Globus pallidus (tissue), 1 donor: ENCODE measurements around the gene RASAL3.
"Not testable (repeated sequence)": the region's sequence is repeated elsewhere in the genome, so short reads cannot be mapped to it uniquely, and the experiment has no call there.

Experiments
- DNase-seq: peaks from one replicate; pipeline ENCODE4 v3.0.0-alpha.2; 2015; ENCODE audit warnings: low spot score

The RASAL3 gene

DNA sequence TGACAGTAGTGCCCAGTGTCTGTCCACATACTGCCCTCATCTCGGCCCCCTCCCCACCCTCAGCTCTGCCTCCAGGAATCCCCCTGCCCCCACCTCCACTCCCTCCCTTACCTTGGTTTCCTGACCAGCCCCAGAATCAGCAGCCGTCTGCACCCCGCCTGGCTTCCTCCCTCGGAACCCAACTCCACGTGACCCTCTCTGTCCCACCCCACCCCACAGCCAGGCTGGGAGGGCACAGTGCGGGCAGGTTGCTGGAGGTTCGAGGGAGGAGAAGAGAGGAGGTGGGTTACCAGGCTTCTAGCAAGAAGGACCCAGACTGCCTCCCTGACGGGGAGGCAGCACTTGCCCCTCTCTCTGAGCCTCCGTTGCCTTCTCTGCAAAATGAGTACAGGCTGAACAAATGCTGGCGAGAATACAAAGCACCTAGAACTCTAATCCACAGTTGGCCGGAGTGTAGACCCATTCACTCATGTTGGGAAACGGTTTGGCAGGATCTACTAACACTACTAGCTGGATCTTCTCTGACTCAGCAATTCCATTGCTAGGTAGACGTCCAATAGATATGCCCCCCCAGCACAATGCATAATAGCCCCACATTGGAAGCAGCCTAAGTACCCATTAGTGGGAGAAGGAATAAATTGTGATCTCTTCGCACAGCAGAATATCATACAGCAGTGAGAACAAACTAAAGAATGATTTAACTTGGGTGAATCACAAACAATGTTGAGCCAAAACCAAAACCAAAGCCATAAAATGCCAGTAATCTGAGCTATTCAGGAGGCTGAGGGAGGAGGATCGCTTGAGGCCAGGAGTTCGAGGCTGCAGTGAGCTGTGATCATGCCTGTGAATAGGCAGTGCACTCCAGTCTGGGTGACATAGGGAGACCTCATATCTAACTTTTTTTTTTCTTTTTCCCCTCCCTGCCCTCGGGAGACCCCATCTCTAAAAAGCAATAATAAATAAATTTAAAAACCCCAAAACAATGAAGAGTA, at the start of gene RASAL3:
Gene RASAL3, minus strand, starts transcription at position 151 of the 992 bp plus-strand sequence. CDS start 186 bp downstream, outside the sequence.
- DNase-seq, result no peak

DNA sequence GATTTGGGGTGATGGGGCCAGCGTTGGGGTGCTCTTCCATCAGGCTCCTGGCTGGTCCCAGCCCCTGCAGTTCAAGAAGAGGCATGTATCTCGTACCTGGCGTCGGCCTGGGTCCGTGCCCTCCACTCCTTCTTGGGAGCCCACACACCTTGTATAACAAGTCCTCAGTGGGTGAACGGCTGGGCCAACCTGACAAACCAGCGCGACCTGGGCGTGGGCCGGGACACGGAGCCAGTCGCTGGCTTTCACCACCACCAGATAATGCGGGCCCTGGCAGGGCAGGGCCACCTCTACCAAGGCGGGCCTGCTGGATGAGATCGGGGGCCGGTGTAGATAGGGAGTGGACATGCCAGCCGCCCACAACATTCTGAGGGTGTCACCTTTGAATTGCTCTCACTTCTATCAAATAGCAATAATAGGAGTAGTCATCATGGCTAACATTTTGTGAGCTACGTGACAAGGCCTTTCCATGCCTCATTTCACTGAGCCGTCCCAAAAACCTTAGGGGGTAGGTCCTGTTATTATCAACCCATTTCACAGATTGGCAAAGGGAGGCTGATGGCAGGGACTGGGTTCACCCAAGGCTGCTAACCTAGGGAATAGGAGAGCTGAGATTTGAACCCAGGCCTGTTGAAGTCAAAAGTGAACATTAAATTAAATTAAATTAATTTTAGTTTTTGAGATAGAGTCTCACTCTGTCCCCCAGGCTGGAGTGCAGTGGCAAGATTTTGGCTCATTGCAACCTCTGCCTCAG, 47.5 kb upstream of the RASAL3 start:
- DNase-seq, result no peak

DNA sequence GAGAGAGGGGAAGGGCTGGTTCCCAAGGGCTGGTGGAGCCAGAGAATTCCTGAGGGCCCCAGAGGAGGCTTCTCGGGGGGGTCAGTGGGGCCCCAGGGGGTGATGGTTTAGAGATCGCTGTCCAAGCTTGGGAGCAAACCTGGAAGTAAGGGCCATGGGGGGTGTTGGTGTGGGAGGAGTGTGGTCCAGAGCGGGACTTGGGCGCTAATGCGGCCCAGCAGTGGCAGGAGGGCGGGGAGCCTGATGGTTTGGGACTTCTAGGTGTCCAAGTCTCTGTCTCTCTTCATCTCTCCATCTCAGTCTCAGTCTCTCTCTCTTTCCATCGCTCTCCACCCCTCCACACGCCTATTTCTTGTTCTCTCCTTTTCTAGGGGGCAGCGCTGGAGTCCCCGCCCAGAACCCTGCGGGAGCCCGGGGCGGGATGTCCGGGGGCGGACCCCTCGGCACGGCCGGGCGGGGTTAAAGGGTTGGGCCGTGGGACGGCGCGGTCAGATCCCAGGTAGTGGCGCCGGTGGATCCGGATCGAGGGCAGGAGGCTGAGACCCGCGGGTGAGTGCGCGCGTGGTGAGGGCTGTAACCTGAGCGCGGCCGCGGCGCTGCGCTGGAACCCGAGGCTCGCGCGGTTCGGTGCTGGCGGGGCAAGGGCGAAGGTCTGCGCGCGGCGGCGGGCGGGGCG, 43.8 kb upstream of the RASAL3 start, which contains the start of gene CYP4F22:
Gene CYP4F22, plus strand, starts transcription at position 491 of the 676 bp plus-strand sequence. CDS start 16,812 bp downstream, outside the sequence.
- DNase-seq, result no peak

DNA sequence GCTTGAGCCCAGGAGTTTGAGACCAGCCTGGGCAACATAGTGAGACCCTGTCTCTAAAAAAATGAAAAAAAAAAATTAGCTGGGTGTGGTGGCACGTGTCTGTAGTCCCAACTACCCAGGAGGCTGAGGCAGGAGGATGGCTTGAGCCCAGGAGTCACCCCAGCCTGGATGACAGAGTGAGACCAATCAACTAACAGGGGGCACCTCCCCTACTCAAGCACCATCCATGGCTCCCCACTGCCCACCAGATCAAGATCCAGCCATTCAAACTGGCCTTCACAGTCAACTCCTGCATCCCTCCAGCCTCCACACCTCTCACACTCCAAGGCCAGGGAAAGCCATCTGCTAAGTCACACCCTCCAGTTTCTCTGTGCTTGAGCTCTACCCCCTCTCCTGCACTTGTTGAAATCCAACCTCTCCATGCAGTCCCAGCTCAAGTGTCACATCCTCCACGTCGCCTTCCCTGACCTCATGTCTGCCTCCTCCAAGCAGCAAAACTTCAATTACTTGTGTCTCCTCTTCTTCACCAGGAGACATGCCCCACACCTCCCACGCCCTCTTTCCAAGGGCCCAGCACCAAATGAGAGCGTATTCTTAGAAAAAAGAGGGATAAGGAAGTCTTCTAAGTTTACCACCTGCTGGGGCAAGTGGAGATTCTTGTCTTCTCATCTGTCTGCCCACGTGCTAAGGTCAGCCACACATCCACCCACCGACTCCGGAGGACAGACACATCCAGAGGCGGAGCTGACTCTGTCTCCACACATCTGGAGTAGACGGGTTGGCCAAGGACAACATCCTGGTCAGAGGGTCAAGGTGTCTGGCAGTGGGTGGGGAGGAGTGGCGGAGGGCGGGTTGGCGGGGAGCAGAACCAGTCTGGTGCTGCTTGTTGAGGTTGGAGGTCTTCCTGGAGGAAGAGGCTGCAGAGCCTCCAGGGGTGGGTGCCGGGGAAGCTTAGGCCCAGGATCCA, 43.0 kb upstream of the RASAL3 start:
- DNase-seq, result no peak

DNA sequence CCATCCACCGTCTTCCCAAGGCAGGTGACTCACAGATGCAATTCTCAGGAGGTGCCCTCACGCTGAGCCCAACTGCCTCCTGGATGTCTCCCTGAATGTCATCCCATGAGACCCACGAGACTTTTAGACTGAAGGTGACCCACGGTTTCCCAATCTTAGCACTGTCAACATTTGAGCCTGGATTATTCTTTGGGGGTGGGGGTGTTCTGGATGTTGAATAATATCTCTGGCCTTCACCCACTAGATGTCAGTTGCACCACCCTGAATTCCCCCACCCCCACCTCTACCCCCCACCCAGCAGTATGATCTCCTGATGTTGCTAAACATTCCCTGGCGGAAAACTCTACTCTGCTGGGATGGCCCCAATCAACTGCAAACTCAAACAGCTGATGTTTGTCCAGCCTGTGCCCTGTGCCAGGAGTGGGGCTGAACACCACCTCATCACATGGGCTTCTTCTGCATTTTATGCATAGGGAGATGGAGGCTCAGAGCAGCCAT, 41.8 kb upstream of the RASAL3 start:
- no peak for DNase-seq

DNA sequence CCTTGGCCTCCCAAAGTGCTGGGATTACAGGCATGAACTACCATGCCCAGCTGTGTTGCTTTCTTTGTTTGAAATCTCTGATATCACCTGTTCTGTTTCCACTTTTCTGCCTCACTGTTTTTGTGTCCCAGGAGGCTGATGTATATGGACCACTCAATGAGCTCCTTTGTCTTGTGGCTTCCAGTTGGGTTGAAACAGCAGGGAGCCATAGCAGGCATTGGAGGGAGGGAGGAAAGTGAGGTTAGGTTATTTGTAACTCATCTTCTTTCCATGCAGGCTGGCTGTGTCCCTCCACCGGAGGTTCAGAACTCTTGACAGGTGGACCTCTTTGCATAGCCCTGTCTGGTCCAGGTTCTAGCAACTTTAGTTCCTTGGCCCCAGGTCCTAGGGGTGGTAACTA, 37.9 kb upstream of the RASAL3 start:
- DNase-seq, result no peak

DNA sequence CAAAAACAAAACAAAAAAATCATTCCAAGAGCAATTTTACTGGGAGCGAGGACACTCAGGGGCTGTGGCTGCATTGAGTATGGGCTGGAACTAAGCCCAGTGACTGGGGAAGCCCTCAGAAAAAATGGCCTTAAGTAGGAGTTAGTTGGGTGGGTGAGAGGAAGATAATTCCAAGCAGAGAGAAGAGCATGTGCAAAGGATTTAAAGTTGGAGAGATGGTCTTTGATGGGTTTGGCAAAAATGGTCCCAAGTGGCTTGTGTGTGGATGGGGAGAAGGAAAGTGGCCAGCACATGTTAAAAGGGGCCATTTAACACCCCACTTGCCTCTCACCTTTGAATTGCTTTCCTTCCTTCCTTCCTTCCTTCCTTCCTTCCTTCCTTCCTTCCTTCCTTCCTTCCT, 37.3 kb upstream of the RASAL3 start:
- no peak for DNase-seq

DNA sequence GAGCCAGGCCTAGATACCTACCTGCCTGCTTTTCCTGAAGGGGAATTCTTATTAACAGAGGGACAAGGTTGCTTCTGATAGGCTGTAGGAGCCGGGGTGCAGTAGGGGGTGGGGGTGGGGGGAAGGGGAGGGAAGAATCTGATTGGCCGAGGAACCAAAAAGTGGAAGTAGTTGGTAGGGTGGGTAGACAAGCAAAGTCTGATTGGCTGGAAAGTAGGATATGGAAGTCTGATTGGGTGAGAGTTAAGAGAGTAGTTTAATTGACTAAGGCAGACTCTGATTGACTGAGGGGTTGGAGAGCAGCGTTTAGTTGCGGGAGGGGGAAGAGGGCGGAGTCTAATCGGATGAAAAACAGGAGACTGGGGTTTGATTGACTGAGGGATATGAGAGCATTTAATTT, 34.6 kb upstream of the RASAL3 start:
- DNase-seq, result no peak

DNA sequence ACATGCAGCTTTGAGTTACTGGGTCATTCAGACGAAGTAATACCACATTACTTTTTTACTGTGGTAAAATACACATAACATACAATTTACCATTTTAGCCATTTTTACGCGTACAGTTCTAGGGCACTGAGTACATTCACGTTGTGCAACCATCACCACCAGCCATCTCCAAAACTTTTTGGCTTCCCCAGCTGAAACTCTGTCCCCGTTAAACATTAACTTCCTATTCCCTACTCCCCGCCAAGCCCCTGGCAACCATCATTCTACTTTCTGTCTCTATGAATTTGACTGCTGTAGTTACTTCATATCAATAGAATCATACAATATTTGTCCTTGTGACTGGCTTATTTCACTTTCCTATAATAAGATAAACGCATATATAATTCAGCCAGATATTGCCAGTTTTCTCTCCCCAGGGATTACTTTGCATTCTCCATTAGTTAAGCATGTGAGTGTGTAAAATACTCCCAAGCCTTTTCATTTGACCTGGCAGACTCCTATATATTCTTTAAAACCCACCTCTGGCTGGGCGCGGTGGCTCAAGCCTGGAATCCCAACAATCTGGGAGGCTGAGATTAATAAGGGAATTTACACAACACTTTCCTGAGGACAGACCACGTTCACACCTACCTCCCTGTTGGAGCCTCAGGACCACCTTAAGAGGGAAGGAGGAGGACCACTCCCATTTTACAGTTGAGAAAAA, 34.0 kb upstream of the RASAL3 start:
- DNase-seq, result no peak

DNA sequence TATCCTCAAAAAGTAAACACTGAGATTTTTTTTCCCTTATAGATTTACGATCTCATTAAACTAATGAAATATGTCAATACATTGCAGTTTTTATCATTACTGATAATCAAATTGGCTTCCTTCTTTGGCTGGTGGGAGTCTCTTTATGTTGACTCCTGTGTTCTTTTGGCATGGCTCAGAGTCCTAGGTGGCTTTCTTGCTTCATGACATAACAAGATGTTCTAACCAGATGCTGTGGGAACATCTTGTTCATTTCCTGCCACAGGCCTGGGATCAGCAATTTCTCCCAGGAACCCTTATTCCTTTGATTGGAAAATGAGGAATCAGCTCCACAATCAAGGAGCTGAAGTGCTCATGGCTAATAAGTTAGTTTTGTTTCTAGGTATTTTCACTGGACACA, 30.8 kb upstream of the RASAL3 start:
- no peak for DNase-seq

DNA sequence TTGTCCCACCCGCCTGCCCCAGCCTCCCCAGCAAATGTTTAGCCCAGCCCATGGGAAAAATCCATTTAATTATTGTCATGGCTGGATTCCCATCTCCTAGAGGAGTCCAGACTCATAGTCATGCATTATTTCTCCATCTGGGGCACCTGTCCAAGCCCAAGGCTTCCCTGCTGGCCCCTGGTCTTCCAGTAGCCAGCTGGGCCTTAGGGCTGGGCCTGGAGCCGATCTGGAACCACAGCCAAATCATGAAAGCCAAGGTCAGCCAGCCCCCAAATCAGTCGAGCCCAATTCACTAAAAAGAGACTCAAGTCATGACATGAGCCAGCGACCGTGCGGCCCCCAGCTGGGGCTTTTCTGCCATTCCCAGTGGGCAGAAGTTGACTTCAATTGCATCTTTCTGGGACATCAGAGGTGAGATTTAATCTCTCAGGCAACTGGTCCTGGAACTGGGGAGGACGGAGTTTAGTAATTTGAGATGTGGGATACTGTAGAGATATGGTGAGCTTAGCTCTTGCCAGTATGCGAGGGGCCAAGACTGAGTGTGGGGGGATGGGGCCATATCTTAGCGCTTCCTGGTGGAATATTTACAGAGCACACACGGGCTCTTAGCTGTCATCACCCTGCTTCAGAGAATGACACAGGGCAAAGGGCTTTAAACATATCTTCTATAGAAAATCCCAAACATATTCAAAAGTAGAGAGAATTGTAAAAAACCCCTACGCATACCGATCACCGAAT, 24.3 kb upstream of the RASAL3 start:
- no peak for DNase-seq

DNA sequence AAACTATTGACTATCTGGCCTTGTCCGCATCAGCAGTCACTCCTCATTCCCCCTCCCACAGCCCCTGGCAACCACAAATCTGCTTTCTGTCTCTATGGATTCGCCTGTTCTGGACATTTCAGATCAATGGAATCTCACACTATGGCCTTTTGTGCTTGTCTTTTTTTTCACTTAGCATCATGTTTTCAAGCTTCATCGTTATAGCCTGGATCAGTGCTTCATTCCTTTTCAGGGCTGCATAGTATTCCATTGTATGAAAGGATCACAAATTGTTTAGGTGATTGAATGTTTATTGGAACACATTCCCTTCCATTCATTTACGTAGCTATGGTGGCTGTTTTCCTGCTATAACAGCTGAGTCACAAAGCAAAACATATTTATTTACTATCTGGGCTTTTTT, 22.7 kb upstream of the RASAL3 start:
- DNase-seq, result no peak

DNA sequence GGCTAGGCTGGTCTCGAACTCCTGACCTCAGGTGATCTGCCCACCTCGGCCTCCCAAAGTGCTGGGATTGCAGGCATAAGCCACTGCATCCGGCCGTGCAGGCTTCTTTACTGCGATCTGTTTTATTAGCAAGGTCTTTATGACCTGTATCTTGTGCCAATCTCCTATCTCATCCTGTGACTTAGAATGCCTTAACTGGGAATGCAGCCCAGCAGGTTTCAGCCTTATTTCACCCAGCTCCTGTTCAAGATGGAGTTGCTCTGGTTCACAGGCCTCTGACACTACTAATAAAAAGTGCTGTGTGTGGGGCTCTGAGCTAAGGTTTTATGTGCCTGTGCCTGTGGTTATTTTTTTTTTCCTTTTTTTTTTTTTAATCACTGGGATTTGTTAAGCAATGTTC, 21.4 kb upstream of the RASAL3 start:
- DNase-seq, result not testable (repeated sequence)

DNA sequence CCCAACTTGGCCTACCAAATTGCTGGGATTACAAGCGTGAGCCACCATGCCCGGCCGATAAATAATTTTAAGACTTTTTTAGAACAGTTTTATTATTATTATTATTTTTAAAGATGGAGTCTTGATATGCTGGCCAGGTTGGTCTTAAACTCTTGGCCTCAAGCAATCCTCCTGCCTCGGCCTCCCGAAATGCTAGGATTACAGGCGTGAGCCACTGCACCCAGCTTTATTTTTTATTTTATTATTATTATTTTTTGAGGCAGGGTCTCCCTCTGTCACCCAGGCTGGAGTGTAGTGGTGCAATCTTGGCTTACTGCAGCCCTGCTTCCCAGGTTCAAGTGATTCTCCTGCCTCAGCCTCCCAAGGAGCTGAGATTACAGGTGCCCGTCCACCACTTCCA, 16.7 kb upstream of the RASAL3 start:
- not testable (repeated sequence) for DNase-seq

DNA sequence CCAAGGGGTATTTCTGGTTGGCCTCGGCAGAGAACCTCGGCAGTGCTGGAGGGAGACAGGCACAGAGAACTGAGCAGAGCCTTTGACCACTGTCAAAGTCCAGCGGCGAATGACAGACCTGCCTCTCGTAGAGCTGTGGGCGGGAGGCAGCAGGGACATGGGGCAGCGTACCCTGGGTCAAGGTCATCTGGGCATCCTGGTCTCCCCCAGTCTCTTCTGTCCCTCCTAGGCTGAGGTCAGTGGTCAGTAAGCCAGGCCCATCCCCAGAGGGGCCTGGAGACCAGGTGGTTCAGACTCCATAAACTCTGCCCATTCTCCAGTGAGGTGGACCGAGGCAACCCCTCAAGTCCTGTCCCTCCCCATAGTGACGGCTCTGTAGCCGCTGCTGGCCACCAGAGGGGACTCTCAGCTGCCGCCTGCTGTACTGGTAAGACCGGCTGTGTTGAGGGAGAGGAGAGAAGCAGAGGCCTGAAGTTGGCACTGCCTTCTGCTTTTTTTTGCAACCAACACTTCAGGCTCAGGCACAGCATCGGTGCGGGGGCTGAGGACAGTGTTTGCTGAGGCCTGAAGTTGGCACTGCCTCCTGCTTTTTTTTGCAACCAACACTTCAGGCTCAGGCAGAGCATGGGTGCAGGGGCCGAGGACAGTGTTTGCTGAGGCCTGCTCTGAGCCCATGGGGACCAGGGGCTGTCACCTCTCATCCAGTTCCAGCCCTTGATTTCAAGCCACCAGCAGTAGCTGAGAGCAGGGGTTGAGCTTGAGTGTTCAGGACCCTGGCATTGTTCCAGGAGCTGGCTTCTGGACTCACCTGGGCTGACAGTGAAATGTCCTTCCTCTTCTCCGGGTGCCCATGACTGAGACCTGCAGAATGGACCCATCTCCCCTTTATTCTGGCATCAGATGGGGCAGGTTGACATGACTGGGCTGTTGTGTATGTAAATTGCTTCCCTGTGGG, 15.3 kb upstream of the RASAL3 start, which contains the start of gene PGLYRP2:
Gene PGLYRP2, minus strand, starts transcription at position 111 of the 955 bp plus-strand sequence. CDS start 130 bp downstream, outside the sequence.
- no peak for DNase-seq

DNA sequence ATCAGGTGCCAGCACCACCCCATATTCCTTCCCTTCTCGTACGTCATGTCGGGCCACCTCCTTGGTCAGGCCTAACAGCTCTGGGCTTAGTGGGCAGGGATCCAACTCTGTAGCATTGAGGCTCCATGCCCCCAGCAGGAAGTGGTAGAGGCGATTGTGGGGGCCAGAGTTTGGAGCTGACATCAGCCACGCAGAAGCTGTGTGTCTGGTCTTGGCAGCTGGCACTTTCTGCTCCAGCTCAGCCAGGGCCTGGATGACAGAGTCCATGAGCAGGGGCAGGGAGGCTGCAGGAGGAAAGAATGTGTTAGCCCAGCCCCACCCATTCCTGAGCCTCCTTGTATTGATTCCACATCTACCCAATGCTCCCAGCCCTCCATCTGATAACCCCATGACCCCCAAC, 12.0 kb upstream of the RASAL3 start:
- DNase-seq, result no peak

DNA sequence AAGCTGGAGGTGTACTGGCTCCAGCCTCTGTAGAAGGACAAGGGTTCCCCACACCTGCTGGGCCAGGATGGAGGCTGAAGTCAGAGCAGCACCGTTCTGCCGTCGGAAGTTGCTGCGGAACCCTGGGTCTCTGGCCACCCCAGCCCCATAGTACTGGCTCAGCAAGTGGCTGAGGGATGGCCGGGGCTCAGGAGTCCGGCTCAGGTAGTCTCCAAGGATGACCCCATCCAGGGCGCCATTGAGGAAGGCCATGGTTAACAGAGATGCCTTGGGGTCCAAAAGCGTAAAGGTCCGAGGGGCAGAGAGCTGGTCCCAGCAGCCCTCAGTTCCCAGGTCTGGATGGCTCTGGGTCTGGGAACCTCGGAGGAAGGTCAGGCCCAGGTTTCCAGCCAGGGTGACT, 11.3 kb upstream of the RASAL3 start:
- DNase-seq, result no peak

DNA sequence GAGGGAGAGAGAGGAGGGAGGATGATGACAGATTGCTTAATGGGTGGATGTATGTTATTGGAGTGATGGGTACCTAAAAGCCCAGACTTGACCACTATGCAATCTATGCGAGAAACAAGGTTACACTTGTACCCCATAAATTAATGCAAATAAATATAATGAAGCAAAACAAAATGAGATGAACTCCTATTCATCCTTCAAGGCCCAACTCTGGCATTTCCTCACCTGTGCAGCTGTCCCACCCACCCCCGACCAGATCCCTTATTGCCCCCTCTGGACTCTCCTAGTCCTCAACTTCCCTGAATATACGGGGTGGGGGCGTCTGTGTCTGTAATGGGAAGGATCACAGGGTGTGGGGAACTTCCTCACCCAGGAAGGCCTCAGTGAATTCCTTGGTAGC, 10.8 kb upstream of the RASAL3 start:
- no peak for DNase-seq
